ENCODE measurements around the gene PPP1R14C. TPM values are rescaled to one million over a fixed set of nuclear protein-coding genes. Genes with fewer than 3 reads are reported as not detected.

The PPP1R14C gene
- total and polyA plus RNA-seq, 2 donors (not counting 1 experiment from before 2014, with no cell fraction given): 0.17 TPM; not detected in 1

GRCh38 chr6:150266309-150266708 is 123.5 kb downstream of the PPP1R14C start:
- Histone ChIP-seq H3K79me2 (ENCODE audit: control insufficient read depth, insufficient read depth, low read length) (no peaks in the 10 kb centered on the region), H3K9ac (ENCODE audit: insufficient read depth, low read length) (no peak overlapping the region), H4K20me1 (ENCODE audit: control insufficient read depth, extremely low read depth, insufficient read depth, low read length) (no peaks in the 10 kb centered on the region), H3K36me3 (ENCODE audit: control insufficient read depth, insufficient read depth, low read length) (no peaks in the 10 kb centered on the region), H3K4me2 (ENCODE audit: extremely low read depth, insufficient read depth, low read length) (no peak overlapping the region), H3K27me3 (ENCODE audit: control insufficient read depth, insufficient read depth, low read length) (no peaks in the 10 kb centered on the region), H3K9me3 (ENCODE audit: control insufficient read depth, insufficient read depth, low read depth, low read length) (no peaks in the 10 kb centered on the region), H3K4me3 (replicated peaks in 1 of 4; ENCODE audit: control extremely low read depth in 1 of 4, insufficient read depth in 1 of 4, low read depth in 3 of 4, low read length in 4 of 4) (no peak overlapping the region), H2AFZ (ENCODE audit: low read length) (no peak overlapping the region), H3K4me1 (ENCODE audit: control insufficient read depth, extremely low read depth, insufficient read depth, low read length) (peaks cover 6% of the 10 kb centered on the region), H3K27ac (ENCODE audit: insufficient read depth, low read length) (no peak overlapping the region)
- TF ChIP-seq CTCF (conservative IDR thresholded peaks at IDR 0.05 in 1 of 2, IDR thresholded peaks at IDR 0.05 in 1 of 2; ENCODE audit: low read depth in 1 of 2, low read length in 2 of 2) (no peak), EZH2 (IDR thresholded peaks at IDR 0.05; ENCODE audit: low read length, missing control alignments) (no peak)
- DNase-seq (ENCODE audit: low read depth in 2 of 2): no peak

- Histone ChIP-seq H3K27me3 (ENCODE audit: control insufficient read depth, insufficient read depth, low read length) (no peaks in the 10 kb centered on the region), H4K20me1 (ENCODE audit: control insufficient read depth, extremely low read depth, insufficient read depth, low read length) (no peaks in the 10 kb centered on the region), H3K36me3 (ENCODE audit: control insufficient read depth, insufficient read depth, low read length) (no peaks in the 10 kb centered on the region), H3K27ac (ENCODE audit: insufficient read depth, low read length) (no peak overlapping the region), H3K4me2 (ENCODE audit: extremely low read depth, insufficient read depth, low read length) (peak overlapping the region; percentile 52), H2AFZ (ENCODE audit: low read length) (no peak overlapping the region), H3K4me1 (ENCODE audit: control insufficient read depth, extremely low read depth, insufficient read depth, low read length) (peaks cover 6% of the 10 kb centered on the region), H3K9me3 (ENCODE audit: control insufficient read depth, insufficient read depth, low read depth, low read length) (no peaks in the 10 kb centered on the region), H3K9ac (ENCODE audit: insufficient read depth, low read length) (no peak overlapping the region), H3K4me3 (replicated peaks in 1 of 4; ENCODE audit: control extremely low read depth in 1 of 4, insufficient read depth in 1 of 4, low read depth in 3 of 4, low read length in 4 of 4) (no peak overlapping the region), H3K79me2 (ENCODE audit: control insufficient read depth, insufficient read depth, low read length) (no peaks in the 10 kb centered on the region)
- TF ChIP-seq CTCF (conservative IDR thresholded peaks at IDR 0.05 in 1 of 2, IDR thresholded peaks at IDR 0.05 in 1 of 2; ENCODE audit: low read depth in 1 of 2, low read length in 2 of 2) (no peak), EZH2 (IDR thresholded peaks at IDR 0.05; ENCODE audit: low read length, missing control alignments) (no peak)
- no peak for DNase-seq (ENCODE audit: low read depth in 2 of 2)
These were observed 124.3 kb downstream of the PPP1R14C start for GRCh38 chr6:150266963-150267685.

- Histone ChIP-seq H3K4me3 (replicated peaks in 1 of 4; ENCODE audit: control extremely low read depth in 1 of 4, insufficient read depth in 1 of 4, low read depth in 3 of 4, low read length in 4 of 4) (no peak overlapping the region), H3K27ac (ENCODE audit: insufficient read depth, low read length) (peak overlapping the region; percentile 46), H3K9ac (ENCODE audit: insufficient read depth, low read length) (no peak overlapping the region), H3K9me3 (ENCODE audit: control insufficient read depth, insufficient read depth, low read depth, low read length) (no peaks in the 10 kb centered on the region), H3K4me1 (ENCODE audit: control insufficient read depth, extremely low read depth, insufficient read depth, low read length) (peaks cover 6% of the 10 kb centered on the region), H2AFZ (ENCODE audit: low read length) (peak overlapping the region; percentile 54), H3K27me3 (ENCODE audit: control insufficient read depth, insufficient read depth, low read length) (no peaks in the 10 kb centered on the region), H3K4me2 (ENCODE audit: extremely low read depth, insufficient read depth, low read length) (peak overlapping the region; percentile 52), H4K20me1 (ENCODE audit: control insufficient read depth, extremely low read depth, insufficient read depth, low read length) (no peaks in the 10 kb centered on the region), H3K36me3 (ENCODE audit: control insufficient read depth, insufficient read depth, low read length) (no peaks in the 10 kb centered on the region), H3K79me2 (ENCODE audit: control insufficient read depth, insufficient read depth, low read length) (no peaks in the 10 kb centered on the region)
- no peak for TF ChIP-seq EZH2 (IDR thresholded peaks at IDR 0.05; ENCODE audit: low read length, missing control alignments)
- TF ChIP-seq CTCF (conservative IDR thresholded peaks at IDR 0.05 in 1 of 2, IDR thresholded peaks at IDR 0.05 in 1 of 2; ENCODE audit: low read depth in 1 of 2, low read length in 2 of 2): no peak
- peak; percentile 52 to 93 for DNase-seq (ENCODE audit: low read depth in 2 of 2)
These were observed 125.1 kb downstream of the PPP1R14C start for GRCh38 chr6:150267686-150268561.

Measured in fibroblast of lung (primary cell).